Measurements from ENCODE around the gene PRR19.

Gene PRR19

GRCh38 chr19:42348211-42348610 lies 46.3 kb downstream of the PRR19 start:
- DNase-seq: no peak

DNA sequence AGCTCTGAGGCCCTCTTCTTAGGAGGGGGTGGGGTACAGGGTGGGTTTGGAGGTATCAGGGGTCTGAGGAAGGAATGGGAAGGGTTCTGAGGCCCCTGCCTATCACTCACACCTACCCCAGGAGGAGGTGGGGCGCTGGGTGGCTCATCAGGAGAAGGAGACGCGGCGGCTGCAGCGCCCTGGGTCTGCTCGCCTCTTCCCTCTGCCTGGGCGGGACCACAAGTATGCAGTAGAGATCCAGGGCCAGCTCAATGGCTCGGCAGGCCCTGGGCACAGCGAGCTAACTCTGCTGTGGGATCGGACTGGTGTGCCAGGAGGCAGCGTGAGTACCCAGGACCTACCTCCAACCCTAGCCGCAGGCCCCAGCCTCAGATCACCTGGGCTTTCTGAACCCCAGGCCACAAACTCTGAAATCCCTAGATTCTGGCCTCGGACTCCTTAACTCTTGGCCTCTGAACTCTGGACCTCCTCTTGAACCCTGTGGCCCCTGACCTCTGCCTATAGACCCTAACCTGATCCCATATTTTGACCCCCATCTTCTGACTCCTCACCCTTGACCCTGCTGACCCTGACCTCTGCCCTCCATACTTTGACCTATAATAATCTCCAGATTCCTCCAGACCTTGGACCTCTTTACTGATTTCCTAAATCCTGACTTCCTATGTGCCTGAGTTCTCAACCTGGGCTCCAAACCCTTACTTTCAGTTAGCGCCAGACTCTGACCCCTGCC lies 47.6 kb downstream of the PRR19 start:
- DNase-seq: no peak

DNA sequence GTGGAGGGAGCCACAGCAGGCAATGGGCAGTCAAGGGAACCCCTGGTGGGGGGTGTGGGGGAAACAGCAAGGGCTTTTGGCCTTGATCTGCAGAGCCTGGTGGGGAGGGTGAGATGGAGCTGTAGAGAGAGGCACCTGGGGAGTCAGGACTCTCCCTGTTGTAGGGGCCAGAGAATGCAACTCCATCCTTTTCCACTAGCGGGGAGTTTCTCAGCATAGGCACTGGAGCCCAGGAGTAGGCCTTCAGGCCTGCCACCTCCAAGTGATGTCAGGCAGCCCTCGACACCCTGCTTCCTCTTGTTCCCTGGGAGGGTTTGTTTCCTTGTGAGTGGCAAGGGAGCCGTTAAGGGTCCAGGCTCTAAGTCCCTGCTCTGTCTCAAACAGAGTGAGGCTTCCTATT lies 48.5 kb downstream of the PRR19 start:
- no peak for DNase-seq

GRCh38 chr19:42351079-42351735 lies 49.3 kb downstream of the PRR19 start:
- DNase-seq: no peak

- peak in 47 of 56 donors; percentile 10 to 88 (median 67) for DNase-seq
Observed at GRCh38 chr19:42352301-42353259, 50.6 kb downstream of the PRR19 start.

DNA sequence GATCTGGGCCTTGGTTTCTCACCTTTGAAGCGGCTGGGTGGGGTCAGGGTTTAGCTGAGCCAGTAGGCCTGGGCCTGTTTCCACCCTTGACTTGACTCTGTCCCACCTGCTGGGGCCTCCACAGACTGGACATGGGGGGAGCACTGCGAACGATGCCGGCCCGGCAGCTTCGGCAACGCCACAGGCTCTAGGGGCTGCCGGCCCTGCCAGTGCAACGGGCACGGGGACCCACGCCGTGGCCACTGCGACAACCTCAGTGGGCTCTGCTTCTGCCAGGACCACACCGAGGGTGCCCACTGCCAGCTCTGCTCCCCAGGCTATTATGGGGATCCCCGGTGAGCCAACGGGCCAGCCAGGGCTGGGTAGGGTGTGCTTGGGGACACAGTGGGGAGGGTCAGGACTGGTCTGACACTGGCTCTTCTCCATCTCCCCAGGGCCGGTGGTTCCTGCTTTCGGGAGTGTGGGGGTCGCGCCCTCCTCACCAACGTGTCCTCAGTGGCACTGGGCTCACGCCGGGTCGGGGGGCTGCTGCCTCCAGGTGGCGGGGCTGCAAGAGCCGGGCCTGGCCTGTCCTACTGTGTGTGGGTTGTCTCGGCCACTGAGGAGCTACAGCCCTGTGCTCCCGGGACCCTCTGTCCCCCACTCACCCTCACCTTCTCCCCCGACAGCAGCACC lies 51.5 kb downstream of the PRR19 start:
- no peak for DNase-seq

DNA sequence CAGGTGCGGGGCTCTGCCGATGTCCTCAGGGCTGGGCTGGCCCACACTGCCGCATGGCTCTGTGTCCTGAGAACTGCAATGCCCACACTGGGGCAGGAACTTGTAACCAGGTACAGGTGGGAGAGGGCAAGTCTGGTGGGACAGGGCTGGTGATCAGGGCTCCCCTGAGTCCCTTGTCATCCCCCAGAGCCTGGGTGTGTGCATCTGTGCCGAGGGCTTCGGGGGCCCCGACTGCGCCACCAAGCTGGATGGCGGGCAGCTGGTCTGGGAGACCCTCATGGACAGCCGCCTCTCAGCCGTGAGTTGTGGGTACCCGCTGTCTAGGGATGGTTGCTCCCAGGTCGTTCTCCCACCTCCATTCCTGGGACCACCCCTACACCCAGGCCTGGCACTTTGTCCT lies 54.0 kb downstream of the PRR19 start:
- DNase-seq: no peak

GRCh38 chr19:42356686-42357085 lies 54.8 kb downstream of the PRR19 start:
- DNase-seq: no peak

- DNase-seq: no peak
Observed at GRCh38 chr19:42357290-42357689, 55.4 kb downstream of the PRR19 start.

Data from amygdala (tissue), 56 donors.